ENCODE results near the gene ARAP1. TPM values are rescaled to one million over a fixed set of nuclear protein-coding genes. Genes with fewer than 3 reads are reported as not detected.

ARAP1 gene
- total RNA-seq, 1 experiment from 2014 or later: 59.2 TPM

DNA sequence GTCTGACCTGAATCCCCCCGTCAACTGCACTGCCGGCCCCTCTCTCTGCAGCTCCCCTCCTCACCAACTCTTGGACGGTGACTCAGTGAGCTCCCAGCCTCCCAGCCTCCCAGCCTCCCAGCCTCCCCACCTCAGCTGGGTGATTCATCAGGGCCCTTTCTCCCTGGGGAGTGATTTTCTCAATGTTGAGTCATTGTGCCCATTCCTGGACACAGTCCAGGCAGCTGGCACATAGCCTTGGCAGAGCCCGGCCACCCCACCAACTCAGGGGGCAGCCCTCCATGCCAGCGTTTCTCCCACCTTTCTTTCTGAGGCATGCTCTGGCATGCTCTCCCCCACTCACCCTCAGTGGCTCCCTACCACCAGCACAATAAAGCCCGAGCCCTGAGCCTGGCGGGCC lies 108.7 kb downstream of the ARAP1 start:
- no peak for DNase-seq (ENCODE audit: low read depth, low spot score)
- in situ Hi-C loops (cut with HindIII; ENCODE audit: low pct_unique_long_range_greater_than_20kb, low sequenced_read_pairs): no loop called here

DNA sequence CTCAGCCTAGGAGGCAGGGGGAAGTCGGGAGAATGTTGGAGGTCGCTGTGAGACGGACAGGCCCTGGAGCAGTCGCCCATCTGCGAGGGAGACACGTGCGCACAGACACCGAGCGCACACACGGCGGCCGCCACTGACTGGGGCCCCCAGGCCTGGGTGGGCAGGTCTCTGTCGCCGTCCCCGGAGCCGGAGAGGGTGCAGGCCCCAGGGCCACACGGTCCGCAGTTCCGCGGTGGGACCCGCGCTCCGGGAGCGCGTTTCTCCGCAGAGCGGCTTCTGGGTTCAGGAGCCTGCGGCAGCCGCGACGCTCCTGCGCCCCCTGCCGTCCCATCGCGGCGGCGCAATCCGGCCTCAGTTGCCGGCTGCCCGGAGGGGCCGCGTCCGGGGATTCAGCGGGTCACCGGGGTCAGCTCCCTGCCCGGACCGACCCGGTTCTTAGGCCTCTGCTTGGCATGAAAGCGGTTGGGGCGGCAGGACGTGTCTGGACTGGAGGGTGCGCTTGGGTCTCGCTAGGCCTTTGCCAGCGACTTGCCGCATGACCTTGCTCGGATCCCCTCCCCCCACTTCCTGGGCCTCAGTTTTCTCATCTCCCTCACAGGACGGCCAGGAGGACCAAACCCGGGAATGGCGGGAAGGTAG lies 109.2 kb downstream of the ARAP1 start:
- in situ Hi-C loops (cut with HindIII; ENCODE audit: low pct_unique_long_range_greater_than_20kb, low sequenced_read_pairs): no loop called here
- peak; percentile 63 for DNase-seq (ENCODE audit: low read depth, low spot score)

DNA sequence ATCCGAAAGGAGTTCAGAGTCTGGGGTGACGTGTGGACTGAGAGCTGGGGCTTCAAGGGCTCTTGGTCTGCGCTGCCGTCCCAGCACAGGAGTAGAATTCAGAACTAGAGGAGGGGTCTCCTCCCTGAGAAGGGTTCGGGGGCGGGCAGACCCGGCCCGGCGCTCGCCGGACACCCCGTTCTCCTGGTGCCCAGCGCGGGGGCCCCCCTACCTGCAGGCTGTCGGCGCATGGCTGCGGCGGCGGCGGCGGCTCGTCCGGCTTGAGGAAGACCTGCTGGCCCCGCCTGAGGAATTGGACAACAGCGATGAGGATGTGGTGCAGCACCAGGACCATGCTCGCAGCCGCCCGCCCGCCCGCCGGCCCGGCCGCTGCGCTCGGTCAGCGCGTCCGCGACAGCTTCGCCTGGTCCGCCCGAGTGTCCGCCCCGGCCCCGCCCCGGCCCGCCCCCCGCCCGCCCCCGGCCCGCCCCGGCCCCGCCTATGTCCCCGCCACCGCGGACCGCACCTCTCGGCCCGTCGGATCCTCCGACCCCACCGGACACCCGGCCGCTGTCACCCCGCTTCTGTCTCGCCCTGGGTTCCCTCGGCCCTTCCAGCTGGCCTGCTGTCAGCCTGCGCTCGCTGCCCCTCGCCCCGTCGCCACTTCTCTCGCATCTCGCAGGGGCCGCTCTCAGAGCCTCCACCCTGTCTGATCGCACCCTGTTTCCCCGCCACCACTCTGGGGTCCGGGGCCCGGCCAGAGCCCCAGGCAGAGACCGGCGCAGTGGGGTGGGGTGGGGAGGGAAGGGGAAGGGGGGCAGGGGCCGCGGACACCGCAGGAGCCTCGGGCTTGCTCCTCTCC lies 109.9 kb downstream of the ARAP1 start:
- in situ Hi-C loops (cut with HindIII; ENCODE audit: low pct_unique_long_range_greater_than_20kb, low sequenced_read_pairs): no loop called here
- DNase-seq (ENCODE audit: low read depth, low spot score): peak; percentile 37

GRCh38 chr11:72641522-72642042 lies 110.6 kb downstream of the ARAP1 start:
- in situ Hi-C loops (cut with HindIII; ENCODE audit: low pct_unique_long_range_greater_than_20kb, low sequenced_read_pairs): no loop called here
- no peak for DNase-seq (ENCODE audit: low read depth, low spot score)

GRCh38 chr11:72639502-72640375 lies 112.5 kb downstream of the ARAP1 start:
- in situ Hi-C loops (cut with HindIII; ENCODE audit: low pct_unique_long_range_greater_than_20kb, low sequenced_read_pairs): no loop called here
- DNase-seq (ENCODE audit: low read depth, low spot score): no peak

- in situ Hi-C loops (cut with HindIII; ENCODE audit: low pct_unique_long_range_greater_than_20kb, low sequenced_read_pairs): no loop called here
- no peak for DNase-seq (ENCODE audit: low read depth, low spot score)
Measured at GRCh38 chr11:72637926-72638325, 114.3 kb downstream of the ARAP1 start.

DNA sequence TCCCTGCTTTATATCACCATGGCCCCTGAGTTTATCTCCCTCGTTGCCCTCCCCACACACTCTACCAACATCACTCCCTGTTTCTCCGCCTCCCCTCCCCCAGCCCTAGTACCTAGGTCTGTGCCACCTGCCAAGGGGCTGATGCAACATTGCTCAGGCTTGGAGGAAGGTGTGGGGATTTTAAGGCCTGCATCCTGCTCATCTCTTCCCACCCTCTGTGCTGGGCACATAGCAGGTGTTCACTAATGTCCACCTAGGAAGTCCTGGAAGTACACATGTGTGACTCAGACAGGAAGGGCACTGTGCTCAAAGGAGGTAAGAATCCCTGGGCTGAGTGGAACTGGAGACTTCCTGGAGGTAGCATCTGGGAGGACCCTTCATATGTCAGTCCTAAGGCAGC lies 115.0 kb downstream of the ARAP1 start:
- no peak for DNase-seq (ENCODE audit: low read depth, low spot score)
- in situ Hi-C loops (cut with HindIII; ENCODE audit: low pct_unique_long_range_greater_than_20kb, low sequenced_read_pairs): no loop called here

DNA sequence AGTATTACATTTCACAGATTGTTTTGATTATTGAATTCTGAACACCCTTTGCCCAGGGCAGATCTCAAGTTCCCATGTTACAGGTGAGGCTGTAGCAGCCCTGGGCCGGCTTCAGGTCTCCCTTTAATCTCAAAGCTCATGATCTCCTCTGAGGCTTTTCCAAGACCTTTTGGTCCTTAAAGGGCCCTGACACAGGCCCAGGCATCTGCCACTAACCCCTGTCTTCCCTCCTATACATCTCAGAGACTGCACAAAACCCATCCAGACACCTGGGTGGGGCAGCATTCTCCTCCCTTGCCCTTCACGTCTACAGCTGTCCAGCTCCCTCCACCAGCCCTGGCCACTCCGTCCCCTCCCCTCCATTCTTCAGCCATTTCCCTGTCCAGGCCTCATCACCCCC lies 115.8 kb downstream of the ARAP1 start:
- in situ Hi-C loops (cut with HindIII; ENCODE audit: low pct_unique_long_range_greater_than_20kb, low sequenced_read_pairs): no loop called here
- no peak for DNase-seq (ENCODE audit: low read depth, low spot score)

- no peak for DNase-seq (ENCODE audit: low read depth, low spot score)
- in situ Hi-C loops (cut with HindIII; ENCODE audit: low pct_unique_long_range_greater_than_20kb, low sequenced_read_pairs): no loop called here
Measured at GRCh38 chr11:72635933-72636332, 116.3 kb downstream of the ARAP1 start.

GRCh38 chr11:72635309-72635915 lies 116.8 kb downstream of the ARAP1 start:
- in situ Hi-C loops (cut with HindIII; ENCODE audit: low pct_unique_long_range_greater_than_20kb, low sequenced_read_pairs): no loop called here
- DNase-seq (ENCODE audit: low read depth, low spot score): no peak

Small RNA genes lying within 50 kb of the gene (small RNA-seq; reads per million reads assigned to genes)
- gene MIR4692 (0 reads per million in 2 experiments), gene RF00019 (0 reads per million in 2 experiments)

Other genes starting within 250 kb of the ARAP1 start
- 0.26 and 0.64 TPM in 2 replicates for gene PDE2A, start 78.0 kb downstream of the ARAP1 start, total RNA-seq (2014; rRNA removed; shearing (Covaris generic))
- 62.8 and 65.4 TPM in 2 replicates for gene STARD10, start 41.6 kb upstream of the ARAP1 start, total RNA-seq (2014; rRNA removed; shearing (Covaris generic))
- gene ATG16L2, start 62.0 kb upstream of the ARAP1 start, total RNA-seq (2014; rRNA removed; shearing (Covaris generic)): 4.4 and 4.6 TPM in 2 replicates

All from SK-MEL-5 (cell line).